K562 treated with DMSO at 1 percent for 48 hours (cell line): Measurements from ENCODE around the gene TBC1D3. TPM values are rescaled to one million over a fixed set of nuclear protein-coding genes. Genes with fewer than 3 reads are reported as not detected.

ENCODE experiments used
- total RNA-seq: library from RNA; unstranded; fragments of 300-600 nt; gene quantifications from 2 replicates; pipeline ENCODE4 v1.2.3, GENCODE V29; 2022; ENCODE audit warnings: low replicate concordance; ENCODE audit errors: extremely low read depth

The TBC1D3 gene
- not detected in 2 replicates for total RNA-seq

DNA sequence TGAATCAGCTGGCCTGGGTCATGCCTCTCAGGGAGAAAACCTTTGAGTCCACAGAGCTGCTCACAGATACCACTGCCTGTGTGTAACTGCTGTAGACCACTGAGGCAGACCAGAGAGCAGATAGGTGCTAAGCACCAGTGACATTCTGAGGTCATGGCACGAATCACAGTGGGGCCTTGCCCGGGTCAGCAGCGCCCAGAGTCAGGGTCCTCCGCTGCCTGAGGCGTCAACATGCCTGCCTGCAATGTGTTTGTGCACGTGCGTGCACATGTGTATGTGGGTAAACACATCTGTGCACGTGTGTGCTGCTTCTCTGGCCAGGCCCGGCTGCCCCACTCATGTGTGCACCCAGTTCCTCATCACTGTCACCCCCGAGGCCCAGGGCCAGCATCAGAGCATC lies at the start of gene TBC1D3:
Gene TBC1D3 (minus strand): TSS at position 101 of the 400 bp plus-strand sequence. CDS start 1,526 bp downstream, outside the sequence.

Other genes starting within 250 kb of the TBC1D3 start
- not detected in 2 replicates for gene TBC1D3L, start 203.5 kb downstream of the TBC1D3 start, total RNA-seq
- gene TBC1D3D, start 188.6 kb downstream of the TBC1D3 start, total RNA-seq = not detected in 2 replicates
- gene TBC1D3C, start 123.9 kb downstream of the TBC1D3 start, total RNA-seq = not detected in 2 replicates
- gene TBC1D3E, start 64.6 kb downstream of the TBC1D3 start, total RNA-seq = not detected in 2 replicates
- not detected in 2 replicates for gene MRPL45, start 104.6 kb upstream of the TBC1D3 start, total RNA-seq
- gene GPR179, start 151.4 kb upstream of the TBC1D3 start, total RNA-seq = not detected in 2 replicates
- not detected in 2 replicates for gene SOCS7, start 159.3 kb upstream of the TBC1D3 start, total RNA-seq
- gene ARHGAP23, start 235.9 kb upstream of the TBC1D3 start, total RNA-seq = not detected in 2 replicates